Iris pigment epithelial cell (primary cell): Measurements from ENCODE around the gene CCDC102A.
A peak's percentile ranks its signal among the peaks of the same experiment; 100 is the strongest.
"Not testable (repeated sequence)": the region's sequence is repeated elsewhere in the genome, so short reads cannot be mapped to it uniquely, and the experiment has no call there.

Source experiments
- DNase-seq: peaks from one replicate; pipeline ENCODE4 v3.0.0-alpha.2; 2011; ENCODE audit warnings: low read depth

The CCDC102A gene

GRCh38 chr16:57536306-57537193 is at the start of gene CCDC102A:
Gene CCDC102A (minus strand): TSS chr16:57536571. CDS start chr16:57529177, 7,394 bp downstream.
- DNase-seq, result no peak

- no peak for DNase-seq
Observed at GRCh38 chr16:57585051-57585687, 48.8 kb upstream of the CCDC102A start.

- DNase-seq, result no peak
Observed at GRCh38 chr16:57579361-57579665, 42.9 kb upstream of the CCDC102A start.

GRCh38 chr16:57578521-57579360 is 42.4 kb upstream of the CCDC102A start:
- DNase-seq, result no peak

- no peak for DNase-seq
Observed at GRCh38 chr16:57577691-57578224, 41.4 kb upstream of the CCDC102A start.

- DNase-seq, result no peak
Observed at GRCh38 chr16:57577214-57577613, 40.8 kb upstream of the CCDC102A start.

- DNase-seq, result peak; percentile 58
Observed at GRCh38 chr16:57576429-57576870, 40.1 kb upstream of the CCDC102A start.

- no peak for DNase-seq
Observed at GRCh38 chr16:57575468-57576277, 39.3 kb upstream of the CCDC102A start.

GRCh38 chr16:57574646-57575467 is 38.5 kb upstream of the CCDC102A start:
- no peak for DNase-seq

GRCh38 chr16:57574086-57574485 is 37.7 kb upstream of the CCDC102A start:
- no peak for DNase-seq

- no peak for DNase-seq
Observed at GRCh38 chr16:57572978-57573728, 36.8 kb upstream of the CCDC102A start.

- DNase-seq, result no peak
Observed at GRCh38 chr16:57571098-57571497, 34.7 kb upstream of the CCDC102A start.

- DNase-seq, result no peak
Observed at GRCh38 chr16:57570301-57571070, 34.1 kb upstream of the CCDC102A start.

- no peak for DNase-seq
Observed at GRCh38 chr16:57569306-57569946, 33.1 kb upstream of the CCDC102A start.

- DNase-seq, result not testable (repeated sequence)
Observed at GRCh38 chr16:57568772-57569171, 32.4 kb upstream of the CCDC102A start.

GRCh38 chr16:57568173-57568678 is 31.9 kb upstream of the CCDC102A start:
- no peak for DNase-seq

GRCh38 chr16:57567691-57568090 is 31.3 kb upstream of the CCDC102A start:
- no peak for DNase-seq

- no peak for DNase-seq
Observed at GRCh38 chr16:57566436-57566835, 30.1 kb upstream of the CCDC102A start.
